ENCODE data around the gene KASH5. TPM values are rescaled to one million over a fixed set of nuclear protein-coding genes. Genes with fewer than 3 reads are reported as not detected.

KASH5 gene
- total and polyA plus RNA-seq, 2 of the 4 experiments (the other 2 are of a cell fraction) = not detected

- TF ChIP-seq RCOR1 (IDR thresholded peaks at IDR 0.05; ENCODE audit: insufficient replicate concordance, low read length) = no peak
- no peak for TF ChIP-seq MAFK (IDR thresholded peaks at IDR 0.05; ENCODE audit: low read depth, low read length)
These were observed 10.9 kb downstream of the KASH5 start (continued) for GRCh38 chr19:49398931-49399330.

- WGBS, 2 experiments (ENCODE audit: extremely low coverage in 2 of 2, insufficient read length in 1 of 2) = 35% methylated on average over 2 of the region's 6 CpGs; no CpG with 5 or more reads in 1 of the 2 experiments
- no peaks in the 10 kb centered on the region for H3K9me3 ChIP-seq (ENCODE audit: control insufficient read depth, insufficient read depth, low read length)
- ATAC-seq (ENCODE audit: low read depth) (no peak), DNase-seq (peak; percentile 11)
- no peak overlapping the region for H3K4me2 ChIP-seq (ENCODE audit: low read depth, low read length)
- H3K4me3 ChIP-seq (ENCODE audit: insufficient read depth, low read depth, low read length) = no peak overlapping the region
- H3K23ac ChIP-seq (ENCODE audit: low read depth, low read length) = no peak overlapping the region
- H3K79me1 ChIP-seq (ENCODE audit: low read depth in 1 of 2, low read length in 2 of 2) = no peaks in the 10 kb centered on the region
- intact Hi-C loops (cut with micrococcal nuclease) (no loop called here), dilution Hi-C loops (cut with HindIII; ENCODE audit: low sequenced_read_pairs, unreplicated experiment) (no loop called here), in situ Hi-C loops (cut with MboI; ENCODE audit: low sequenced_read_pairs) (no loop called here)
- H3K18ac ChIP-seq (ENCODE audit: low read depth, low read length) = no peak overlapping the region
- no peak overlapping the region for H3K14ac ChIP-seq (replicated peaks; ENCODE audit: low read depth, low read length)
- H2AK9ac ChIP-seq (replicated peaks; ENCODE audit: low read depth, low read length, poor library complexity) = no peak overlapping the region
- no peak overlapping the region for H3K4ac ChIP-seq (ENCODE audit: low read depth, low read length)
- no peak overlapping the region for H2BK5ac ChIP-seq (ENCODE audit: low read depth, low read length, poor library complexity, severe bottlenecking)
- no peak overlapping the region for H3K9ac ChIP-seq (ENCODE audit: low read depth, low read length)
- no peak overlapping the region for H4K5ac ChIP-seq (ENCODE audit: low read depth, low read length)
- H3K56ac ChIP-seq (ENCODE audit: extremely low read depth, insufficient read depth, low read length) = no peak overlapping the region
- no peaks in the 10 kb centered on the region for H3K36me3 ChIP-seq (ENCODE audit: control insufficient read depth, insufficient read depth, low read length)
- no peaks in the 10 kb centered on the region for H4K20me1 ChIP-seq (ENCODE audit: insufficient read depth, low read length)
- no TSS peak for BruUV-seq (replicated peaks)
- H2AFZ ChIP-seq (replicated peaks; ENCODE audit: low read length, poor library complexity) = no peak overlapping the region
- H4K8ac ChIP-seq (ENCODE audit: low read depth in 2 of 2, low read length in 2 of 2) = no peak overlapping the region
- peaks cover 49% of the 10 kb centered on the region for H3K27me3 ChIP-seq (ENCODE audit: control insufficient read depth, insufficient read depth, low read length)
- peak; percentile 75 for TF ChIP-seq CEBPB (IDR thresholded peaks at IDR 0.05; ENCODE audit: low read depth, low read length)
- TF ChIP-seq, protein P1, sequence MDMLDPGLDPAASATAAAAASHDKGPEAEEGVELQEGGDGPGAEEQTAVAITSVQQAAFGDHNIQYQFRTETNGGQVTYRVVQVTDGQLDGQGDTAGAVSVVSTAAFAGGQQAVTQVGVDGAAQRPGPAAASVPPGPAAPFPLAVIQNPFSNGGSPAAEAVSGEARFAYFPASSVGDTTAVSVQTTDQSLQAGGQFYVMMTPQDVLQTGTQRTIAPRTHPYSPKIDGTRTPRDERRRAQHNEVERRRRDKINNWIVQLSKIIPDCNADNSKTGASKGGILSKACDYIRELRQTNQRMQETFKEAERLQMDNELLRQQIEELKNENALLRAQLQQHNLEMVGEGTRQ (IDR thresholded peaks at IDR 0.05; ENCODE audit: low read depth, low read length) = no peak
- peaks cover 6% of the 10 kb centered on the region; the same call in 1 of the 2 replicates for H3K4me1 ChIP-seq (ENCODE audit: control insufficient read depth, insufficient read depth, low read length)
- H2BK20ac ChIP-seq (ENCODE audit: low read depth, low read length) = no peak overlapping the region
- H2BK120ac ChIP-seq (ENCODE audit: low read depth, low read length) = no peak overlapping the region
- CTCF ChIA-PET = interaction anchor here (0.6 kb wide), 1 partner anchor 45 kb away, joined by 3 read pairs; no protein-coding TSS in a partner anchor
- H2AK5ac ChIP-seq (ENCODE audit: low read depth, low read length) = no peak overlapping the region
- H3K9me1 ChIP-seq (ENCODE audit: insufficient read depth, low read length) = no peaks in the 10 kb centered on the region
- H3K27ac ChIP-seq (ENCODE audit: insufficient read depth, low read length) = no peak overlapping the region
- no peak overlapping the region for H2BK15ac ChIP-seq (ENCODE audit: low read depth, low read length)
- no peak overlapping the region for H4K91ac ChIP-seq (ENCODE audit: insufficient read depth, low read depth, low read length)
- POLR2A ChIA-PET (ENCODE audit: unreplicated experiment) = no interaction called here
These were observed 12.0 kb downstream of the KASH5 start for GRCh38 chr19:49400029-49400428.

Data from IMR-90 (cell line).